Measurements from ENCODE around the gene DYNLRB1. TPM values are rescaled to one million over a fixed set of nuclear protein-coding genes. Genes with fewer than 3 reads are reported as not detected.
A peak's percentile ranks its signal among the peaks of the same experiment; 100 is the strongest.

DYNLRB1 gene
- total RNA-seq, 4 donors from 2014 or later: 158 to 258 (median 209) TPM

- ATAC-seq: no peak
- peak overlapping the region in 3 of 4 donors; percentile 24 to 99 (median 35) for H3K27ac ChIP-seq
- H3K9me3 ChIP-seq: no peaks in the 10 kb centered on the region
- no peaks in the 10 kb centered on the region for H3K27me3 ChIP-seq
- 56 to 64% methylated on average over 7 to 8 of the region's 10 CpGs for WGBS, 2 donors (ENCODE audit: low coverage in 1 of 2)
- H3K4me3 ChIP-seq: no peak overlapping the region
- peaks cover 0 to 12% of the 10 kb centered on the region in 2 donors for H3K36me3 ChIP-seq
- TF ChIP-seq POLR2A (IDR thresholded peaks at IDR 0.05) (no peak), EP300 (IDR thresholded peaks at IDR 0.05) (no peak), POLR2AphosphoS5 (IDR thresholded peaks at IDR 0.05) (no peak)
- TF ChIP-seq, protein P1, sequence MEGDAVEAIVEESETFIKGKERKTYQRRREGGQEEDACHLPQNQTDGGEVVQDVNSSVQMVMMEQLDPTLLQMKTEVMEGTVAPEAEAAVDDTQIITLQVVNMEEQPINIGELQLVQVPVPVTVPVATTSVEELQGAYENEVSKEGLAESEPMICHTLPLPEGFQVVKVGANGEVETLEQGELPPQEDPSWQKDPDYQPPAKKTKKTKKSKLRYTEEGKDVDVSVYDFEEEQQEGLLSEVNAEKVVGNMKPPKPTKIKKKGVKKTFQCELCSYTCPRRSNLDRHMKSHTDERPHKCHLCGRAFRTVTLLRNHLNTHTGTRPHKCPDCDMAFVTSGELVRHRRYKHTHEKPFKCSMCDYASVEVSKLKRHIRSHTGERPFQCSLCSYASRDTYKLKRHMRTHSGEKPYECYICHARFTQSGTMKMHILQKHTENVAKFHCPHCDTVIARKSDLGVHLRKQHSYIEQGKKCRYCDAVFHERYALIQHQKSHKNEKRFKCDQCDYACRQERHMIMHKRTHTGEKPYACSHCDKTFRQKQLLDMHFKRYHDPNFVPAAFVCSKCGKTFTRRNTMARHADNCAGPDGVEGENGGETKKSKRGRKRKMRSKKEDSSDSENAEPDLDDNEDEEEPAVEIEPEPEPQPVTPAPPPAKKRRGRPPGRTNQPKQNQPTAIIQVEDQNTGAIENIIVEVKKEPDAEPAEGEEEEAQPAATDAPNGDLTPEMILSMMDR (IDR thresholded peaks at IDR 0.05): no peak
- peaks cover 0 to 29% (median 0%) of the 10 kb centered on the region in 3 donors for H3K4me1 ChIP-seq
These were observed 45.4 kb downstream of the DYNLRB1 start for GRCh38 chr20:34561661-34562060.

- Histone ChIP-seq H3K36me3 (peaks cover 0 to 22% of the 10 kb centered on the region in 2 donors), H3K27me3 (no peaks in the 10 kb centered on the region), H3K27ac (peak overlapping the region in 1 of 4 donors; percentile 99), H3K4me3 (no peak overlapping the region), H3K4me1 (peaks cover 0 to 20% (median 0%) of the 10 kb centered on the region in 3 donors), H3K9me3 (no peaks in the 10 kb centered on the region)
- TF ChIP-seq POLR2AphosphoS5 (IDR thresholded peaks at IDR 0.05): no peak
- TF ChIP-seq EP300 (IDR thresholded peaks at IDR 0.05): no peak
- TF ChIP-seq, protein P1 (IDR thresholded peaks at IDR 0.05): peak in 3 of 4 experiments; percentile 18 to 47 (median 40)
- WGBS, 2 donors (ENCODE audit: low coverage in 1 of 2): 33% methylated on average over 1 of the region's 5 CpGs; no CpG with 5 or more reads in 1 of the 2 donors
- ATAC-seq: no peak
These were observed 46.4 kb downstream of the DYNLRB1 start for GRCh38 chr20:34562641-34563040.

DNA sequence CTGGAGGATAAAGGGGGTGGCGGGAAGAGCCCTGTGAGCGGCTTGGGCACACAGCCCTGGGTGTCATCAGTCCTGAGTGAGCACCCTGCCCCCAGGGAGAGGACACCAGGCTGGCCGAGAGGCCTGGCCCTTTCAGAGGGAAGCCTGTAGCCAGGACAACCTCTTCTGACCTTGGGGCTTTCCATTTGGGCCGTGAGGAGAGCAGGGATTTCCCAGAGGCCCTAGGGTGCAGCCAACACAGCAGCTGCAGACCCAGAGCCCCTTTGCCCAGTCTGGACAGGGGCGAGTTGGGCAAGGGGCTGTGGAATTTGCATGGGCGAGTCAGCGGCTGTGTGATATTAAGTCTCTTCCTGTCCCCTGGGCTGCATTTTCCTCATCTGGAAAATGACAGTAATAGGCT, 48.6 kb downstream of the DYNLRB1 start:
- 50 to 85% methylated on average over 1 to 2 of the region's 7 CpGs for WGBS, 2 donors (ENCODE audit: low coverage in 1 of 2)
- ATAC-seq: no peak
- Histone ChIP-seq H3K4me3 (no peak overlapping the region), H3K27me3 (no peaks in the 10 kb centered on the region), H3K4me1 (peaks cover 0 to 1% (median 0%) of the 10 kb centered on the region in 3 donors), H3K27ac (no peak overlapping the region), H3K9me3 (no peaks in the 10 kb centered on the region), H3K36me3 (peaks cover 0 to 38% of the 10 kb centered on the region in 2 donors)
- no peak for TF ChIP-seq EP300 (IDR thresholded peaks at IDR 0.05)
- TF ChIP-seq, protein P1 (IDR thresholded peaks at IDR 0.05): no peak
- TF ChIP-seq POLR2AphosphoS5 (IDR thresholded peaks at IDR 0.05): no peak
- TF ChIP-seq POLR2A (IDR thresholded peaks at IDR 0.05): no peak

GRCh38 chr20:34566978-34567891, 51.0 kb downstream of the DYNLRB1 start:
- 91 to 96% methylated on average over 3 to 6 of the region's 9 CpGs for WGBS, 2 donors (ENCODE audit: low coverage in 1 of 2)
- H3K27me3 ChIP-seq: no peaks in the 10 kb centered on the region
- H3K4me3 ChIP-seq: no peak overlapping the region
- no peaks in the 10 kb centered on the region for H3K4me1 ChIP-seq
- no peaks in the 10 kb centered on the region for H3K9me3 ChIP-seq
- H3K27ac ChIP-seq: no peak overlapping the region
- no peak for ATAC-seq
- TF ChIP-seq POLR2AphosphoS5 (IDR thresholded peaks at IDR 0.05) (no peak), POLR2A (IDR thresholded peaks at IDR 0.05) (no peak), EP300 (IDR thresholded peaks at IDR 0.05) (no peak)
- TF ChIP-seq, protein P1 (IDR thresholded peaks at IDR 0.05): no peak
- H3K36me3 ChIP-seq: peaks cover 0 to 51% of the 10 kb centered on the region in 2 donors
